ENCODE results near the gene CNIH2. TPM values are rescaled to one million over a fixed set of nuclear protein-coding genes. Genes with fewer than 3 reads are reported as not detected.

CNIH2 gene
- polyA plus RNA-seq, 1 donor from 2014 or later: 47.9 TPM

- Histone ChIP-seq H3K36me3 (ENCODE audit: insufficient read depth, low read length) (peaks cover 12% of the 10 kb centered on the region), H3K9me3 (ENCODE audit: low read length) (no peaks in the 10 kb centered on the region), H3F3A (ENCODE audit: insufficient read depth, low read length, poor library complexity, severe bottlenecking) (no peaks in the 10 kb centered on the region), H3K4me3 (ENCODE audit: low read length) (no peak overlapping the region), H3K9ac (ENCODE audit: low read length) (no peak overlapping the region), H3K27me3 (ENCODE audit: insufficient read depth, low read depth, low read length) (no peaks in the 10 kb centered on the region), H3K79me2 (replicated peaks; ENCODE audit: insufficient read depth, low read length) (peaks cover 15% of the 10 kb centered on the region), H3K4me2 (ENCODE audit: low read length) (no peak overlapping the region), H4K20me1 (ENCODE audit: insufficient read depth) (peaks cover 4% of the 10 kb centered on the region), H2AFZ (ENCODE audit: low read depth, low read length) (no peak overlapping the region), H3K27ac (ENCODE audit: low read length) (no peak overlapping the region), H3K9me2 (ENCODE audit: insufficient read depth, low read length) (no peaks in the 10 kb centered on the region)
- TF ChIP-seq MXI1 (conservative IDR thresholded peaks at IDR 0.05; ENCODE audit: poor library complexity, severe bottlenecking) (no peak), REST (IDR thresholded peaks at IDR 0.05; ENCODE audit: borderline replicate concordance) (no peak), CTCF (IDR thresholded peaks at IDR 0.05; ENCODE audit: poor library complexity, severe bottlenecking) (no peak), POLR2AphosphoS5 (IDR thresholded peaks at IDR 0.05) (no peak), EP300 (conservative IDR thresholded peaks at IDR 0.05; ENCODE audit: poor library complexity, severe bottlenecking) (no peak), RAD21 (conservative IDR thresholded peaks at IDR 0.05) (no peak), TAF1 (IDR thresholded peaks at IDR 0.05; ENCODE audit: low read depth) (no peak), SMC3 (conservative IDR thresholded peaks at IDR 0.05; ENCODE audit: poor library complexity) (no peak), EZH2 (IDR thresholded peaks at IDR 0.05; ENCODE audit: borderline replicate concordance, insufficient read depth, low read length, poor library complexity, severe bottlenecking) (no peak)
These were observed 18.0 kb upstream of the CNIH2 start for GRCh38 chr11:66259956-66260355.

- no peak overlapping the region for H3K27ac ChIP-seq (ENCODE audit: low read length)
- peaks cover 15% of the 10 kb centered on the region for H3K79me2 ChIP-seq (replicated peaks; ENCODE audit: insufficient read depth, low read length)
- H3K9ac ChIP-seq (ENCODE audit: low read length): no peak overlapping the region
- H3K9me3 ChIP-seq (ENCODE audit: low read length): no peaks in the 10 kb centered on the region
- H3K4me2 ChIP-seq (ENCODE audit: low read length): no peak overlapping the region
- peaks cover 4% of the 10 kb centered on the region for H4K20me1 ChIP-seq (ENCODE audit: insufficient read depth)
- no peak overlapping the region for H3K4me3 ChIP-seq (ENCODE audit: low read length)
- no peaks in the 10 kb centered on the region for H3K27me3 ChIP-seq (ENCODE audit: insufficient read depth, low read depth, low read length)
- no peak overlapping the region for H2AFZ ChIP-seq (ENCODE audit: low read depth, low read length)
- H3K9me2 ChIP-seq (ENCODE audit: insufficient read depth, low read length): no peaks in the 10 kb centered on the region
- H3K36me3 ChIP-seq (ENCODE audit: insufficient read depth, low read length): peaks cover 12% of the 10 kb centered on the region
- TF ChIP-seq CTCF (IDR thresholded peaks at IDR 0.05; ENCODE audit: poor library complexity, severe bottlenecking) (no peak), TAF1 (IDR thresholded peaks at IDR 0.05; ENCODE audit: low read depth) (no peak), POLR2AphosphoS5 (IDR thresholded peaks at IDR 0.05) (no peak), RAD21 (conservative IDR thresholded peaks at IDR 0.05) (no peak), EP300 (conservative IDR thresholded peaks at IDR 0.05; ENCODE audit: poor library complexity, severe bottlenecking) (no peak), MXI1 (conservative IDR thresholded peaks at IDR 0.05; ENCODE audit: poor library complexity, severe bottlenecking) (no peak), EZH2 (IDR thresholded peaks at IDR 0.05; ENCODE audit: borderline replicate concordance, insufficient read depth, low read length, poor library complexity, severe bottlenecking) (no peak), SMC3 (conservative IDR thresholded peaks at IDR 0.05; ENCODE audit: poor library complexity) (no peak), REST (IDR thresholded peaks at IDR 0.05; ENCODE audit: borderline replicate concordance) (no peak)
- H3F3A ChIP-seq (ENCODE audit: insufficient read depth, low read length, poor library complexity, severe bottlenecking): no peaks in the 10 kb centered on the region
These were observed 16.4 kb upstream of the CNIH2 start for GRCh38 chr11:66261578-66261977.

Data from neural cell (in vitro differentiated cells).